SW 1271 (cell line): ENCODE results near the gene TRPC4AP.

Experiments used
- DNase-seq, 2 experiments: peaks; one replicate each; lab custom pipeline; 2025; lab: John Stamatoyannopoulos, UW

TRPC4AP gene

GRCh38 chr20:35001596-35002362, 90.8 kb downstream of the TRPC4AP start:
- no peak for DNase-seq

GRCh38 chr20:35000922-35001595, 91.5 kb downstream of the TRPC4AP start:
- DNase-seq, result no peak

- DNase-seq, result no peak
Observed at GRCh38 chr20:35000311-35000921, 92.2 kb downstream of the TRPC4AP start.

- no peak for DNase-seq
Observed at GRCh38 chr20:34999782-35000181, 92.8 kb downstream of the TRPC4AP start.

- DNase-seq, result no peak
Observed at GRCh38 chr20:34999021-34999451, 93.6 kb downstream of the TRPC4AP start.

- DNase-seq, result no peak
Observed at GRCh38 chr20:34998331-34998950, 94.2 kb downstream of the TRPC4AP start.

GRCh38 chr20:34997774-34998173, 94.8 kb downstream of the TRPC4AP start:
- no peak for DNase-seq

- no peak for DNase-seq
Observed at GRCh38 chr20:34997131-34997561, 95.5 kb downstream of the TRPC4AP start.

- DNase-seq, result no peak
Observed at GRCh38 chr20:34996243-34997028, 96.2 kb downstream of the TRPC4AP start.

- DNase-seq, result no peak
Observed at GRCh38 chr20:34995696-34996095, 96.9 kb downstream of the TRPC4AP start.

- DNase-seq, result no peak
Observed at GRCh38 chr20:34995192-34995591, 97.4 kb downstream of the TRPC4AP start.

- DNase-seq, result no peak
Observed at GRCh38 chr20:34994509-34995131, 98.0 kb downstream of the TRPC4AP start.

GRCh38 chr20:34993941-34994508, 98.6 kb downstream of the TRPC4AP start:
- DNase-seq, result no peak

GRCh38 chr20:34992751-34993417, 99.7 kb downstream of the TRPC4AP start:
- no peak for DNase-seq

- DNase-seq, result no peak
Observed at GRCh38 chr20:34990661-34991214, 101.9 kb downstream of the TRPC4AP start.

GRCh38 chr20:34990231-34990630, 102.4 kb downstream of the TRPC4AP start:
- no peak for DNase-seq

- DNase-seq, result no peak
Observed at GRCh38 chr20:34989670-34990069, 102.9 kb downstream of the TRPC4AP start.

- no peak for DNase-seq
Observed at GRCh38 chr20:34989118-34989517, 103.5 kb downstream of the TRPC4AP start.

- no peak for DNase-seq
Observed at GRCh38 chr20:34988191-34988540, 104.4 kb downstream of the TRPC4AP start.
